K562 (cell line): ENCODE measurements around the gene LPIN3. TPM values are rescaled to one million over a fixed set of nuclear protein-coding genes. Genes with fewer than 3 reads are reported as not detected.

ENCODE experiments used
- ELK1 ChIP-seq: sonication (generic); formaldehyde crosslinking; IDR thresholded peaks from 2 replicates; pipeline ENCODE4 v1.8.1; 2022; ENCODE audit warnings: missing genetic modification reagents
- EP400 ChIP-seq: fragments of 450-650 bp; IDR thresholded peaks from 2 replicates; pipeline ENCODE4 v1.6.1; 2017; ENCODE audit warnings: antibody characterized with exemption, mild to moderate bottlenecking, moderate library complexity
- HNRNPH1 ChIP-seq: fragments of 200-400 bp; formaldehyde crosslinking; optimal IDR thresholded peaks from 2 replicates; pipeline ENCODE3; 2017; ENCODE audit warnings: low read depth, mild to moderate bottlenecking, low read length, moderate library complexity
- JUNB ChIP-seq: fragments of 450-650 bp; formaldehyde crosslinking; conservative IDR thresholded peaks from 2 replicates; pipeline ENCODE4 v1.4.0; 2020; ENCODE audit warnings: mild to moderate bottlenecking
- MYC ChIP-seq, 2 experiments: fragments of 250-450 bp in 1 of 2; sonication (Bioruptor Pico) in 1 of 2; IDR thresholded peaks; 2 replicates each; pipeline versions ENCODE4 v1.5.1 to v1.6.1; 2012 to 2021; ENCODE audit warnings: low read depth in 2 of 2, borderline replicate concordance in 1 of 2, improper control_type of control experiment in 1 of 2, low read length in 1 of 2, mild to moderate bottlenecking in 1 of 2, moderate library complexity in 1 of 2
- TEAD1 ChIP-seq, 2 experiments: fragments of 450-650 bp in 1 of 2; sonication (generic) in 1 of 2; formaldehyde crosslinking; IDR thresholded peaks; 2 replicates each; pipeline versions ENCODE4 v1.4.0 to v1.8.0; 2020 to 2022; ENCODE audit warnings: mild to moderate bottlenecking in 2 of 2, missing genetic modification reagents in 1 of 2
- TFAP4 ChIP-seq: sonication (generic); formaldehyde crosslinking; IDR thresholded peaks from 2 replicates; pipeline ENCODE4 v1.8.0; 2022; ENCODE audit warnings: missing genetic modification reagents, mild to moderate bottlenecking, moderate library complexity, borderline replicate concordance
- ZBTB40 ChIP-seq, 2 experiments: fragments of 450-650 bp in 1 of 2; sonication (generic) in 1 of 2; formaldehyde crosslinking in 1 of 2; IDR thresholded peaks; 2 replicates each; pipeline versions ENCODE4 v1.7.1 to v1.9.0; 2016 to 2022; ENCODE audit warnings: inconsistent platforms in 1 of 2, mild to moderate bottlenecking in 1 of 2, missing genetic modification reagents in 1 of 2
- ZEB2 ChIP-seq: fragments of 450-650 bp; IDR thresholded peaks from 2 replicates; pipeline ENCODE4 v1.6.1; 2016
- polyA plus RNA-seq, 8 experiments: library from polyadenylated mRNA; depleted of rRNA in 4 of 8; stranded (reverse) in 5 of 8; unstranded in 3 of 8; fragments of >200 nt; fragmentation: Nextera tagmentation in 2 of 8; fragmentation: Illumina TruSeq in 1 of 8; extraction: Ambion mirVana in 2 of 8; extraction: Trizol in 1 of 8; gene quantifications; 2 replicates each; pipeline versions ENCODE4 v1.2.1 to v1.2.3, GENCODE V29; 2011 to 2014; ENCODE audit warnings: inconsistent platforms in 1 of 8, missing spikeins in 1 of 8
- total RNA-seq, 7 experiments: library from RNA; depleted of rRNA in 6 of 7; stranded (reverse); fragments of >200 nt in 6 of 7; fragmentation: Illumina TruSeq in 2 of 7; extraction: Trizol in 2 of 7; gene quantifications; 2 replicates each; pipeline versions ENCODE4 v1.2.1 to v1.2.3, GENCODE V29; 2011 to 2021; ENCODE audit warnings: low replicate concordance in 1 of 7

The LPIN3 gene
- total and polyA plus RNA-seq, 9 of the 15 experiments (the other 6 are each of a cell fraction or from before 2014, with no cell fraction given): 2.2 to 10.4 (median 5.9) TPM

GRCh38 chr20:41316602-41317545, 23.7 kb upstream of the LPIN3 start (continued):
- TF ChIP-seq ZBTB40 (IDR thresholded peaks at IDR 0.05): peak; percentile 31; the same call in 1 of the 2 replicates
- no peak for TF ChIP-seq ZBTB40 (CRISPR knock-in tag; IDR thresholded peaks at IDR 0.05)
- peak; percentile 34; the same call in 1 of the 2 replicates for TF ChIP-seq MYC (IDR thresholded peaks at IDR 0.05; ENCODE audit: low read depth, low read length)
- no peak for TF ChIP-seq MYC (CRISPR knock-in tag; IDR thresholded peaks at IDR 0.05; ENCODE audit: borderline replicate concordance, low read depth)
- peak; percentile 75; the same call in 1 of the 2 replicates for TF ChIP-seq EP400
- TF ChIP-seq TFAP4 (CRISPR knock-in tag): peak; percentile 38; the same call in 1 of the 2 replicates
- TF ChIP-seq ELK1 (CRISPR knock-in tag): 0 out of 2 replicates have a peak, but pooled peaks have one; percentile 47
- TF ChIP-seq HNRNPH1: no peak
- TF ChIP-seq JUNB (CRISPR knock-in tag): no peak
- 0 out of 4 replicates have a peak, but pooled peaks of 1 of the 2 experiments have one; percentile 70 for TF ChIP-seq TEAD1 (CRISPR knock-in tag; IDR thresholded peaks at IDR 0.05)
- TF ChIP-seq ZEB2: 0 out of 2 replicates have a peak, but pooled peaks have one; percentile 8
